Mucosa of descending colon (tissue), 3 donors: ENCODE results near the gene ID2. TPM values are rescaled to one million over a fixed set of nuclear protein-coding genes. Genes with fewer than 3 reads are reported as not detected.

ENCODE experiments used
- ATAC-seq: fragments of 200-7000 bp; cut with Tn5 transposase; one replicate; pipeline ENCODE4 v1.9.1; 2020; ENCODE audit warnings: mild to moderate bottlenecking, moderate library complexity
- DNase-seq, 3 donors: peaks; one replicate each; pipeline ENCODE4 v3.0.0-alpha.2; 2020
- H3K36me3 ChIP-seq: fragments of 200-600 bp; one replicate; pipeline ENCODE4 v1.8.0; 2021; ENCODE audit warnings: low read depth, mild to moderate bottlenecking
- H3K4me1 ChIP-seq: fragments of 200-600 bp; one replicate; pipeline ENCODE4 v1.8.0; 2021; ENCODE audit warnings: low read depth, mild to moderate bottlenecking
- H3K4me3 ChIP-seq: fragments of 200-600 bp; one replicate; pipeline ENCODE4 v1.8.0; 2021; ENCODE audit warnings: mild to moderate bottlenecking
- H3K9me3 ChIP-seq: fragments of 200-600 bp; one replicate; pipeline ENCODE4 v1.8.0; 2021; ENCODE audit warnings: mild to moderate bottlenecking
- intact Hi-C, 2 donors: fragments of 100-400 bp; cut with DNase I in 1 of 2; cut with micrococcal nuclease in 1 of 2; formaldehyde crosslinking; loops; one replicate each; pipeline versions ENCODE4 v1.11.0 to v1.11.1; 2022; cut with DNase I, micrococcal nuclease
- total RNA-seq, 3 donors: library from RNA; stranded (reverse); fragmentation: NEBNext Ultra II Directional in 2 of 3; extraction: Animal tissue kit (Norgen Biotek cat#: 25700) in 2 of 3; gene quantifications; one replicate each; pipeline versions ENCODE4 v1.2.1 to v1.2.4, GENCODE V29; 2021 to 2023
- TF ChIP-seq, protein P1 (sequence below): fragments of 200-600 bp; IDR thresholded peaks from one replicate; pipeline ENCODE4 v1.8.0; 2022; ENCODE audit warnings: antibody characterized with exemption, mild to moderate bottlenecking
- donor health status: DM: no; HTN: no; CAD: no; lungs with moderate emphysema.
- donor health status: DM: no; HTN: no; CAD: no.
- donor health status: DM: no; HTN: yes; CAD: no.

The ID2 gene
- total RNA-seq, 3 donors from 2014 or later = 97.4 to 190 (median 170) TPM

DNA sequence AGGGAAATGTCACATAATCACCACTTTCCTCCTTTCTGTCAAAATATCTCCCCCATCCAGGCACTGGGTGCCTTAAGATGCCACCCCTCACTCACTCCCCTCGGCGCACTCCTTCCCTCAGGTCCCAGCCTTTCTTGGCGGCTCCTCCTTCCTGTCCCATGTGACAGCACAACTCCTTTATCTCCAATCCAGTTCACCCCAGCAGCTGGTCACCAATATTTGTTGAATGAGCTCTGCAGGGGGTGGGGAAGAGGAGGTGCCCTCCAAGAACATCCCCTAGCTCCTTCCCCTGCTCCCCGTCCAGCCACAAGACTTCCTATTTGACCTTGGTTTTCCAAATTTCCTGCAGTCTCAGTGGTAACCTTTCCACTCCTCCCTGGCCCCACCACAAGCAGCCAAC, 31.6 kb upstream of the ID2 start:
- Histone ChIP-seq H3K36me3 (no peaks in the 10 kb centered on the region), H3K4me3 (no peak overlapping the region), H3K9me3 (no peaks in the 10 kb centered on the region), H3K4me1 (no peaks in the 10 kb centered on the region)
- DNase-seq = no peak
- ATAC-seq = no peak
- TF ChIP-seq, protein P1, sequence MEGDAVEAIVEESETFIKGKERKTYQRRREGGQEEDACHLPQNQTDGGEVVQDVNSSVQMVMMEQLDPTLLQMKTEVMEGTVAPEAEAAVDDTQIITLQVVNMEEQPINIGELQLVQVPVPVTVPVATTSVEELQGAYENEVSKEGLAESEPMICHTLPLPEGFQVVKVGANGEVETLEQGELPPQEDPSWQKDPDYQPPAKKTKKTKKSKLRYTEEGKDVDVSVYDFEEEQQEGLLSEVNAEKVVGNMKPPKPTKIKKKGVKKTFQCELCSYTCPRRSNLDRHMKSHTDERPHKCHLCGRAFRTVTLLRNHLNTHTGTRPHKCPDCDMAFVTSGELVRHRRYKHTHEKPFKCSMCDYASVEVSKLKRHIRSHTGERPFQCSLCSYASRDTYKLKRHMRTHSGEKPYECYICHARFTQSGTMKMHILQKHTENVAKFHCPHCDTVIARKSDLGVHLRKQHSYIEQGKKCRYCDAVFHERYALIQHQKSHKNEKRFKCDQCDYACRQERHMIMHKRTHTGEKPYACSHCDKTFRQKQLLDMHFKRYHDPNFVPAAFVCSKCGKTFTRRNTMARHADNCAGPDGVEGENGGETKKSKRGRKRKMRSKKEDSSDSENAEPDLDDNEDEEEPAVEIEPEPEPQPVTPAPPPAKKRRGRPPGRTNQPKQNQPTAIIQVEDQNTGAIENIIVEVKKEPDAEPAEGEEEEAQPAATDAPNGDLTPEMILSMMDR = no peak
- intact Hi-C loops = no loop called here

DNA sequence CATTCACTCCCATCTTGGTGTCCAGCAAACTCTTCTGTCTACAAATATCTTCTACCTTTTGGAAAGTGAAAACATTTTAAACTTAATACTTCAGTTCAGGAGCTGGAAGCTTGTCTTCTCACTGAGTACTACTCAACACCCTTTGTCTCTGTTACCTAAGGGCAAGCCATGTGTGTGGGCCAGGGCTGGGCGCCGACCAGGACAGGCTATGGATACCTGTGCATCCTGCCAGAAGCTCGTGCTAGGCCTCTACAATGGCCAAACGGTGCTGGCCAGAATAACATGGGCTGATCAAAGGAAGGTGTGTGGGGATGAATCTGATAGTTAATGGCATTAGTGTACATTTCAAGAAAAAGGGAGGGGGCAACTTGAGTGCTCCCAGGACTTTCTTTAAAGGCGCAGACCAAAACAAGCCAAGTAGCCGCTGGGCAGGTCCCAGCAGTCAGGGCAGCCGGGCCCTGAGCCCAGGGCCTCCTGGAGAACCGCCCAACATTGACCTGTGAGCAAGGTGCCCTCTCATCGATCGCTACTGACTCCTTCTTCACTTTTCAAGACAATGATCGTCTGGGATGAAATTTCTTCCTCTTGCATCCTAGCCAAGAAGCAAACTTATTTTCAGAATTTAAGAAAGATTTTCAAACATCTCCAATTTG, 29.0 kb upstream of the ID2 start:
- Histone ChIP-seq H3K4me1 (no peaks in the 10 kb centered on the region), H3K36me3 (no peaks in the 10 kb centered on the region), H3K4me3 (no peak overlapping the region), H3K9me3 (no peaks in the 10 kb centered on the region)
- TF ChIP-seq, protein P1 = no peak
- intact Hi-C loops = no loop called here
- no peak for DNase-seq
- ATAC-seq = no peak

DNA sequence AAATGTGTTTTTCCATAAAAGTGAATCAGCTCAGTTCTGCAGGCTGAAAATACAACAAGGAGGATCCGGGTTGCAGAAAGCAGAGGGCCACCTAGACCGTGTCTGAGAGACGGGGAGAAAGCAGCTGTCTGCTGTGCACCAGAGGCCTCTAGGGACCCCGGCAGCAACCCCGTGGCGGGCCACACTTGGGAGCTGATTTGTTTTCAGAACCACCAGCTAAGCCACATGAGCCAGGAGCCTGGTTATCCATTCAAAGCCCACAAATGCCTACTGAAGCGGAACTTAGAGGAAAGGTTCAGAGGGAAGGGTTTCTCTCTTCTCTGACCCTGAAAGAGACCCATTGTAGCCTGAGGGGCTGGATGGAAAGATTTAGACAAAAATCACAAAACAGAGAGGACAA, 28.4 kb upstream of the ID2 start:
- no peak for ATAC-seq

DNA sequence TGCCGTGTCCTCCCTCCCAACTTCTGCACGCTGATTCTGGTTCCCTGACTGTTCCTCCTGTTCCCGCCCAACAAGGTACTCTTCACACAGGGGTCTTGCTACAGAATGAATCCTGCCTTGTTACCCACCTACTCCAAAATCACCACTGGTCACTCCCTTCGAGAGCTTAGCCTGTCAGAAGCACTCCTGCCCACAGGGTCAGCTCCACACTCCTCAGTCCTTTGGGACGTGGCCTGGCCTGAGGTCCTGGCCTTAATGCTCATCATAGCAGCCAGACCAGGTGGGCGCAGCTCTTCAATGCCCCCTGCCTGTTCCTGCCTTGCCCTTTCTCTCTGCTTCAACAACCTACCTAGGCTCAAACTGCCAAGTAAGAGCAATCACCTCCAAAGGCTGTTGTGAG, 27.8 kb upstream of the ID2 start:
- Histone ChIP-seq H3K9me3 (no peaks in the 10 kb centered on the region), H3K36me3 (no peaks in the 10 kb centered on the region), H3K4me3 (no peak overlapping the region), H3K4me1 (no peaks in the 10 kb centered on the region)
- DNase-seq (no peak), ATAC-seq (no peak)
- intact Hi-C loops = no loop called here
- TF ChIP-seq, protein P1 = no peak

More for the DNA sequence above, 28.4 kb upstream of the ID2 start:
- H3K4me1 ChIP-seq = no peaks in the 10 kb centered on the region
- TF ChIP-seq, protein P1 = no peak
- no peaks in the 10 kb centered on the region for H3K36me3 ChIP-seq
- no peaks in the 10 kb centered on the region for H3K9me3 ChIP-seq
- intact Hi-C loops = no loop called here
- DNase-seq = no peak
- no peak overlapping the region for H3K4me3 ChIP-seq

DNA sequence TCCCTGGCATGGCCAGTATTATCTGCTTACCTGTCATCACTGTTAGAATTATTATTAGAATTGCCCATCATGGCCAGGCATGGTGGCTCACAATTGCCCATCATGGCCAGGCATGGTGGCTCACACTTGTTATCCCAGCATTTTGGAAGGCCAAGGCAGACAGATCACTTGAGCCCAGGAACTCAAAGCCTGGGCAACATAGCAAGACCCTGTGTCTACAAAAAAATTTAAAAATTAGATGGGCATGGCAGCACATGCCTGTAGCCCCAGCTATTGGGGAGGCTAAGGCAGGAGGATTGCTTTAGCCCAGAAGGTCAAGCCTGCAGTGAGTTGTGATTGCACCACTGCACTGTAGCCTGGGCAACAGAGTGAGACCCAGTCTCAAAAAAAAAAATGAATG, 27.4 kb upstream of the ID2 start:
- no peaks in the 10 kb centered on the region for H3K9me3 ChIP-seq
- TF ChIP-seq, protein P1 = no peak
- H3K36me3 ChIP-seq = no peaks in the 10 kb centered on the region
- no peak overlapping the region for H3K4me3 ChIP-seq
- DNase-seq (no peak), ATAC-seq (no peak)
- H3K4me1 ChIP-seq = no peaks in the 10 kb centered on the region
- intact Hi-C loops = no loop called here

DNA sequence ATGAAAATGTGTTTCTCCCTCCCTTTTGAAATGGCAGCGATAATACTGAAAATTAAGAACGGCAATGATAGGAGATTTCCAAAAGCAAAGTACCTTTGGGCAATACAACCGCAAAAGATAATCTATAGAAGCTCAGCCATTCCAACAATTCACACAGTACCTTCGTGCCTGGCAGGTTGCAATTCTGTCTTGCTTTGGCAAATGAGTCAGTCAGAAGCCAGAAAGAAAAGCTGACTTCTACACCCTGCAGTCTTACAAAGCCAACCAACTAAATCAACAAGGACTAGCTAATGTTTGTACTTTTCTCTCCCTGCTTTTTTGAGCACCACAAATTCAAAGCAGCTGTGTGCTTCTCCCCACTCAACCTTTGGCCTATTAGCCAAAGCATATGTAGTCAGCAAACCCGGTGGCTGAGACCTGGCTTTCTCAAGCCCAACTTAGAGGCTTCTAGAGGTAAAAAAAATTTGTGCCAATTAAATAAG, 25.7 kb upstream of the ID2 start:
- Histone ChIP-seq H3K9me3 (no peaks in the 10 kb centered on the region), H3K4me3 (no peak overlapping the region), H3K36me3 (no peaks in the 10 kb centered on the region), H3K4me1 (no peaks in the 10 kb centered on the region)
- ATAC-seq = no peak
- intact Hi-C loops = no loop called here
- DNase-seq = no peak
- TF ChIP-seq, protein P1 = no peak
